Measurements from ENCODE around the gene MAP2K2.
"Not testable (repeated sequence)": the region's sequence is repeated elsewhere in the genome, so short reads cannot be mapped to it uniquely, and the experiment has no call there.

MAP2K2 gene

DNA sequence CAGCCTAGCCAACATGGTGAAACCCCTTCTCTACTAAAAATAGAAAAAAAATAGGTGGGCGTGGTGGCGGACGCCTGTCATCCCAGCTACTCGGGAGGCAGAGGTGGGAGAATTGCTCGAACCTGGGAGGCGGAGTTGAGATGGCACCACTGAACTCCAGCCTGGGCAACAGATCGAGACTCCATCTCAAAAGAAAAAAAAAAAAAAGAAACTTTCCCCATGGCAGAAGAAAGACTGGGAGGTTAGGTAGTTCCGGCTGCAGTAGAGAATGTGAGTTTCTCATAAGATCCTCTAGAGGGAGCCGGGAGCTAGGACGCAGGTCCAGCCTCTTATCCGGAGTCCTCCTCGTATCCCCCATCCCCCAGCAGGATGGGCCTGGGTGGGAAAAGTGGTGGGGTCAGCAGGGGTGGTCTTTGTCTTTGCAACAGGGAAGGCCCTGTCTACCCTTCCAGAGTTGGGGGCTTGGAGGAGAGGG is 16.4 kb upstream of the MAP2K2 start:
- TF ChIP-seq, protein P1, sequence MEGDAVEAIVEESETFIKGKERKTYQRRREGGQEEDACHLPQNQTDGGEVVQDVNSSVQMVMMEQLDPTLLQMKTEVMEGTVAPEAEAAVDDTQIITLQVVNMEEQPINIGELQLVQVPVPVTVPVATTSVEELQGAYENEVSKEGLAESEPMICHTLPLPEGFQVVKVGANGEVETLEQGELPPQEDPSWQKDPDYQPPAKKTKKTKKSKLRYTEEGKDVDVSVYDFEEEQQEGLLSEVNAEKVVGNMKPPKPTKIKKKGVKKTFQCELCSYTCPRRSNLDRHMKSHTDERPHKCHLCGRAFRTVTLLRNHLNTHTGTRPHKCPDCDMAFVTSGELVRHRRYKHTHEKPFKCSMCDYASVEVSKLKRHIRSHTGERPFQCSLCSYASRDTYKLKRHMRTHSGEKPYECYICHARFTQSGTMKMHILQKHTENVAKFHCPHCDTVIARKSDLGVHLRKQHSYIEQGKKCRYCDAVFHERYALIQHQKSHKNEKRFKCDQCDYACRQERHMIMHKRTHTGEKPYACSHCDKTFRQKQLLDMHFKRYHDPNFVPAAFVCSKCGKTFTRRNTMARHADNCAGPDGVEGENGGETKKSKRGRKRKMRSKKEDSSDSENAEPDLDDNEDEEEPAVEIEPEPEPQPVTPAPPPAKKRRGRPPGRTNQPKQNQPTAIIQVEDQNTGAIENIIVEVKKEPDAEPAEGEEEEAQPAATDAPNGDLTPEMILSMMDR (IDR thresholded peaks at IDR 0.05; ENCODE audit: low read depth, low read length, missing control alignments) = peak; percentile 67
- H3K4me3 ChIP-seq (replicated peaks; ENCODE audit: low read depth, low read length) = no peak overlapping the region
- DNase-seq (ENCODE audit: extremely low read depth, low read depth) = no peak

DNA sequence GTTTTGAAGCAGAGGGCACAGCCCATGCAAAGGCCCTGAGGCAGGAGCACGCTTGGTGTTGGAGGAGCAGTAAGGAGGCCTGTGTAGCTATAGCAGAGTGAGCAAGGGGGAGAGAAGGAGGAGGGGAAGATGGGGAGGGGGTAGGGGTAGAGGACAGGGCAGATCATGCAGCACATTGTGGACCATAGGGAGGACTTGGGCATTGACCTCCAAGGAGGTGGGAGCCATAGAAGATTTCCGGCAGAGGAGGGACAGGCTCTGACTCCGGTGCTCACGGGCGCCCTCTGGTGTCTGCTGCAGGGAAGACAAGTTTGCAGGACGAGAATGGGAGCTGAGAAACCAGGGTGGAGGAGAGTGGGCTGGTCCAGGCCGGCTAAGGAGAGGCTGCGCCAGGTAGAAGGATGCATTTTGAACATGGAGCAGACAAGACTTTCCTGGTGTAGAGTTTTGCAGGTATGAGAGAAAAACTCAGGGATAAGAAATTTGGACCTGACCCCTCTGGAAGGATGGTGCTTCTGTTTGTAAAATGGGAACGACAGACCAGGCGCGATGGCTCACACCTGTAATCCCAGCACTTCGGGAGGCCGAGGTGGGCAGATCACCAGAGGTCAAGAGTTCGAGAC is 15.8 kb upstream of the MAP2K2 start:
- TF ChIP-seq, protein P1 (IDR thresholded peaks at IDR 0.05; ENCODE audit: low read depth, low read length, missing control alignments) = peak; percentile 86
- H3K4me3 ChIP-seq (replicated peaks; ENCODE audit: low read depth, low read length) = no peak overlapping the region
- DNase-seq (ENCODE audit: extremely low read depth, low read depth) = no peak

DNA sequence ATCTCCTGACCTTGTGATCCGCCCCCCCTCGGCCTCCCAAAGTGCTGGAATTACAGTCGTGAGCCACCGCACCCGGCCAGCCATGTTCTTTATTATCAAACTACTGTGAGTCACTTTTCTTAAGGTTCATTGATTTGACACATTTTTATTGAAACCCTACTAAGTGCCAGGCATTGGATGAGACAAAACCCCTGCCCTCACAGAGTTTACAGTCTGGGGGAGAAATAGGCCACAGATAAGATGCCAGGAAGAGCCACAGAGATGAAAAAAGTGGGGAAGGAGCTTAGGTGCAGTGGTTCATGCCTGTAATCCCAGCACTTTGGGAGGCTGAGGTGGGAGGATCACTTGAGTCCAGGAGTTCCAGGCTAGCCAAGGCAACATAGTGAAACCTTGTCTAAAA is 14.5 kb upstream of the MAP2K2 start:
- TF ChIP-seq, protein P1 (IDR thresholded peaks at IDR 0.05; ENCODE audit: low read depth, low read length, missing control alignments) = no peak
- no peak overlapping the region for H3K4me3 ChIP-seq (replicated peaks; ENCODE audit: low read depth, low read length)
- DNase-seq (ENCODE audit: extremely low read depth, low read depth) = no peak

DNA sequence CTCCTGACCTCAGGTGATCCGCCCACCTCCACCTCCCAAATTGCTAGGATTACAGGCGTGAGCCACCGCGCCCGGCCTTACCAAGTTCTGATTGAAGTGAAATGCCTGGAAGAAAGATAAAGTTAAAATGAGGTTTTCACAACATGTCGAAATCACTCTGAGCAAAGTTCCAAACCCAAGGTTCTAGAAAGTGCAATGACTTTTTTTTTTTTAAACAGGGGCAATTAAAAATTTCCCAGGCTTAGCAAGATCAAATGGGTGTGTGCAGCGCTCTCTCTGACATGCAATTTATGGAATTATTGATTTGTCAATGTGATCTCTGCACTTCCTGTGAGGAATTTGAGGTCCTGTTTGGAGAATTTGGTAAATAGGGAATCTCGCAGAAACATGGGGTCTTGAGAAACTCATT is 12.8 kb upstream of the MAP2K2 start:
- TF ChIP-seq, protein P1 (IDR thresholded peaks at IDR 0.05; ENCODE audit: low read depth, low read length, missing control alignments) = no peak
- no peak for DNase-seq (ENCODE audit: extremely low read depth, low read depth)
- no peak overlapping the region for H3K4me3 ChIP-seq (replicated peaks; ENCODE audit: low read depth, low read length)

DNA sequence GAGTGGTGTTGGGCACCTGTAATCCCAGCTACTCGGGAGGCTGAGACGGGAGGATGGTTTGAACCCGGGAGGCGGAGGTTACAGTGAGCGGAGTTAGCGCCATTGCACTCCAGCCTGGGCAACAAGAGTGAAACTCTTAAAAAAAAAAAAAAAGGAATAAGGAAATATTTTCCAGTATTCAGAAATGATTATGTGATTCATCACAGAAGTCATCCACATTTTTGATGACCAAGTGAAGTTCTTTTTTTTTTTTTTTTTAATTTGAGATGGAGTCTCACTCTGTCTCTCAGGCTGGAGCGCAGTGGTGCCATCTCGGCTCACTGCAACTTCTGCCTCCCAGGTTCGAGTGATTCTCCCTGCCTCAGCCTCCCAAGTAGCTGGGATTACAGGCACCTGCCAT is 11.5 kb upstream of the MAP2K2 start:
- H3K4me3 ChIP-seq (replicated peaks; ENCODE audit: low read depth, low read length); DNase-seq (ENCODE audit: extremely low read depth, low read depth): not testable (repeated sequence)

DNA sequence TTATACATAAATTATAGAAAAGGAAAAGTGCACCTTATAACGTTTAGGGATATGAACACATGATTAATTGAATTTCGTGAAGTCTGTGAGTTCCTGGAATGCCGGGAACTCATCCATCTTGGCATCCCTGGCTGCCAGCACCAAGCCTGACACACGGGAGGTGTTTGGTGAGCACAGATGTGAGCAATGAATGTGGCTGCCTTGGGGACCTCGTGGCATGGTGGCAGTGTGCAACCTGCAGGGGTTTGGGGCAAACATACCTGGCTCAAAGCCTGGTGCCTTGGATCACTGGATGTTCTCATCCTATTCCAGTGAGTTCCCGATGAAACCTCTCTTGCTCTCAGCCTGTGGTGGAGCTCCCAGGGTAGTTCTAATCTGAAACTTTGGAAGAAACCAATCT is 10.4 kb upstream of the MAP2K2 start:
- H3K4me3 ChIP-seq (replicated peaks; ENCODE audit: low read depth, low read length) = no peak overlapping the region
- TF ChIP-seq, protein P1 (IDR thresholded peaks at IDR 0.05; ENCODE audit: low read depth, low read length, missing control alignments) = no peak
- no peak for DNase-seq (ENCODE audit: extremely low read depth, low read depth)

DNA sequence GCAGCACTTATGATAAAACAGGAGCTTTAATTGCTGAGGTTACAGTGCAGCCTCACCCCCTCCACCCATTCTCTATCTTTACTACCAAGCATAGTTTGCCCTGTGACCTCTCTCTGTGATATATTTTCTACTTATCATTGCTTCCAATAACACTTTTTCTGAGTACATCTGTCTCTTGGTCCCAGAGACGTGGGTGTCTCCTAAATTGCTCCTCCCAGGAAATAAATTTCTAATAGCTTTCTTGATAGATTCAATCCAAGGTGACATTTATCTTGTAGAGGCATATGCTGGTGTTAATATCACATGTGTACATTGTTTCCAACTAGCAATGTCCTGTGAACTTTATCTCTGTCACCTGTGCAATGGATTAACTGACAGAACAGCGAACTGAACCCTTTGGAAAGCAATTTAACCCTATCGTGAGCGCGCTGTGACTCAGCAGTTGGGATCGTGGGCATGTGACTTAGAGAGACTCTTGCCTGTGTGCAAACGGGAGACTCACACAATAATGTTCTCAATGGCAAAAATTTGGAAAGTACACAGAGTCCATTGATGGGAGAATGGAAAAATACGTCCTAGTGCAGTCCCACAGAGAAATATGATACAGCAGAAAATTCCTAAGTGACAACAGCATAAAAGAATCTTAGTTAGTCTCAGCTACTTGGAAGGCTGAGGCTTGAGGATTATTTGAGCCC is 7.0 kb upstream of the MAP2K2 start:
- DNase-seq (ENCODE audit: extremely low read depth, low read depth) = peak; percentile 30
- H3K4me3 ChIP-seq (replicated peaks; ENCODE audit: low read depth, low read length) = no peak overlapping the region
- TF ChIP-seq, protein P1 (IDR thresholded peaks at IDR 0.05; ENCODE audit: low read depth, low read length, missing control alignments) = no peak

DNA sequence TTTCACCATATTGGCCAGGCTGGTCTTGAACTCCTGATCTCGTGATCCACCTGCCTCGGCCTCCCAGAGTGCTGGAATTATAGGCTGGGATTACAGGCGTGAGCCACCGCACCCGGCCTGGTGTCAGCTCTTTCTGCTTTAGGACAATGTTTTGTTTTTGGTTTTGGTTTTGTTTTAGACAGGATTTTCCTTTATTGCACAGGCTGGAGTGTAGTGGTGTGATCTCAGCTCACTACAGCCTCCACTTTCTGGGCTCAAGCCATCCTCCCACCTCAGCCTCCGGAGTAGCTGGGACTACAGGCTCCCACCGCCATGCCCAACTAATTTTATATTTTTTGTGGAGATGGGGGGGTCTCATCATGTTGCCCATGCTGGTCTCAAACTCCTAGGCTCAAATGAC is 5.1 kb upstream of the MAP2K2 start:
- DNase-seq (ENCODE audit: extremely low read depth, low read depth) = not testable (repeated sequence)

DNA sequence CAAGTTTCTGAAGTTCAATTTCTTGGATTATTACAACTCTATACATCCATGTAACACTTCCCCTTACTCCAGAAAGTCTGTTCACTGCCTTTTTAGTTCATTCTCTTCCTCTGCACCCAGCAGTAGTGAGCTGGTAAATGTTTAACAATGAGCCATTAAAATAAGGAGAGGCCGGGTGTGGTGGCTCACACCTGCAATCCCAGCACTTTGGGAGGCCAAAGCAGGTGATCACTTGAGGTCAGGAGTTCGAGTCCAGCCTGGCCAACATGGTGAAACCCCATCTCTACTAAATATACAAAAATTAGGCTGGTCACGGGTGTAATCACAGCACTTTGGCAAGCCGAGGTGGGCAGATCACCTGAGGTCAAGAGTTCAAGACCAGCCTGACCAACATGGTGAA is 3.4 kb upstream of the MAP2K2 start:
- not testable (repeated sequence) for DNase-seq (ENCODE audit: extremely low read depth, low read depth); H3K4me3 ChIP-seq (replicated peaks; ENCODE audit: low read depth, low read length)

More for the DNA sequence above, 5.1 kb upstream of the MAP2K2 start:
- not testable (repeated sequence) for H3K4me3 ChIP-seq (replicated peaks; ENCODE audit: low read depth, low read length)

Data from HFF-Myc (cell line).